ENCODE data around the gene SPN.
"Not testable (repeated sequence)": the region's sequence is repeated elsewhere in the genome, so short reads cannot be mapped to it uniquely, and the experiment has no call there.

SPN gene

DNA sequence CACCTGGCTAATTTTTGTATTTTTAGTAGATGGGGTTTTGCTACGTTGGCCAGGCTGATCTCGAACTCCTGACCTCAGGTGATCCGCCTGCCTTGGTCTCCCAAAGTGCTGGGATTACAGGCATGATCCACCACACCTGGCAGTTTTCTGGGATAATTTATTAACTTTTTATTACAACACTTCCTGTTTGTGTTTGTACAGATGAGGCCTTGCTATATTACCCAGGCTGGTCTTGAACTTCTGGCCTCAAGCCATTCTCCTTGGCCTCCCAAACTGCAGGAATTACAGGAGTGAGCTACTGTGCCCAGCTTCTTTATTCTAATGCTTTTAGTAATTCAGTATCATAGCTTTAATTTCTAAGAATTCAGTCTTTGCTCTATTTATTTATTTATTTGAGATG, 16.1 kb upstream of the SPN start:
- DNase-seq, result no peak

GRCh38 chr16:29649588-29650494, 13.2 kb upstream of the SPN start:
- no peak for DNase-seq

DNA sequence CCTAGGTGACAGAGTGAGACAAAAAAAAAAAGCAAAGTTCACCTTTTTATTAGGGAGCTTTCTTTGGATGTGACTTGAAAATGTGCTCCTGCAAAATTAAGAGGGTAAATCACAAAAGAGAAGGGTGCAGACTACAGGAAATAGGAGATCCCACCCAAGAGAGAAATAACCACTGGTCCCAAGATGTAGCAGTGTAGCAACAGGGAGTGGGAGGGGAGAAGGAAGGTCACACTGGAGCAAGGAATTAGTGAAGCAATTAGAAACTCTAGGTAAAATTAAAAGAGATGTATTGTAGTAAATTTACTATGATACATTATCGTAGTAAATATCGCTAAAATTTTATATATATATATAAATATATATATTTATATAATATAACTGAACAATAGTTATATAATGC, 12.3 kb upstream of the SPN start:
- no peak for DNase-seq

- no peak for DNase-seq
These were observed 11.2 kb upstream of the SPN start for GRCh38 chr16:29651774-29652349.

GRCh38 chr16:29653471-29653870, 9.6 kb upstream of the SPN start:
- no peak for DNase-seq

DNA sequence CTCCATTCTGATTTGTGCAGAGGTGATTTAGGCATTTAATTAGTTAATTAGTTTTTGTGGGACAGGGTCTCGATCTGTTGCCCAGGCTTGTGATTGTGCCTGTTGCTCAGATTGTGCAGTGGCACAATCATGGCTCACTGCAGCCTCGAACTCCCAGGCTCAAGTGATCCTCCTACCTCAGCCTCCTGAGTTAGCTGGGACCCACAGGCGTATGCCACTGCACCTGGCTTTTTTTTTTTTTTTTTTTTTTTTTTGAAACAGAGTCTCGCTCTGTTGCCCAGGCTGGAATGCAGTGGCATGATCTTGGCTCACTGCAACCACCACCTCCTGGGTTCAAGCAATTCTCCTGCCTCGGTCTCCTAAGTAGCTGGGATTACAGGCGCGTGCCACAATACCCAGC, 9.2 kb upstream of the SPN start:
- not testable (repeated sequence) for DNase-seq

DNA sequence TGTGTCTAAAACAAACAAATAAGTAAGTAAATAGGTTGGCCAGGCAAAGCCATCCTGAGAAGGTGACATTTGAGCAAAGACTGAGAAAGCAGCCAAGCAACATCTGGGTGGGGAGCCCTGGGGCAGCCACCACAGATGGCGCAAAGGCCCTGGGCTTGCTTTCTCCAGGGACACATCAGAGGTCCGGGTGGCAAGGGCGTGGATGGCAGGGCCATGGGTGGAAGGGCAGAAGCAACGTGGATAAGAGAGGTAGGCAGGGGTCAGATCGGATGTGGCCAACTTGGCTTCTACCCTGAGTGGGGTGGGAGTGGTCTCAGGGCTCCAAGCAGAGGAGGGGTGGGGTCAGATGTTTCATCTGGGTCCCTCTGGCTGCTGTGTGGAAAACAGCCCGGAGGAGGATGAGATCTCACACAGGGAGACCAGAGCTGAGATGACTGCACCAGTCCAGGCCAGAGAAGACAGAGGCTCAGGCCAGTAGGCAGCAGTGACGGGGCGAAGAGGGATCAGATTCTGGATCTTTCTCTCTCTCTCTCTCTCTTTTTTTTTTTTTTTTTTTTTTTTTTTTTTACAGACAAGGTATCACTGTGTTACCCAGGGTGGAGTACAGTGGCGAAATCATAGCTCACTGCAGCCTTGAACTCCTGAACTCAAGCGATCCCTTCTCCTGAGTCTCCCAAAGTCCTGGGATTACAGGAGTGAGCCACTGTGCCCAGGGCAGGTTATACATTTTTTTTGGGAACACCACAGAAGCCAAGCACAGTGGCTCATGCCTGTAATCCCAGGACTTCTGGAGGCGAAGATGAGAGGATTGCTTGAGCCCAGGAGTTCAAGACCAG, 6.1 kb upstream of the SPN start:
- no peak for DNase-seq

- DNase-seq, result no peak
These were observed 4.3 kb upstream of the SPN start for GRCh38 chr16:29658705-29659104.

GRCh38 chr16:29662000-29662728, 883 bp upstream of the SPN start:
- DNase-seq, result no peak

GRCh38 chr16:29662729-29663015, 375 bp upstream of the SPN start:
- peak; percentile 24 to 62 for DNase-seq

DNA sequence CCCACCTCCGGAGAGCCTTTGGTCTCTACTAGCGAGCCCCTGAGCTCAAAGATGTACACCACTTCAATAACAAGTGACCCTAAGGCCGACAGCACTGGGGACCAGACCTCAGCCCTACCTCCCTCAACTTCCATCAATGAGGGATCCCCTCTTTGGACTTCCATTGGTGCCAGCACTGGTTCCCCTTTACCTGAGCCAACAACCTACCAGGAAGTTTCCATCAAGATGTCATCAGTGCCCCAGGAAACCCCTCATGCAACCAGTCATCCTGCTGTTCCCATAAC, 702 bp downstream of the SPN start:
- DNase-seq, result no peak

- DNase-seq, result peak; percentile 27 to 65
These were observed 1.3 kb downstream of the SPN start for GRCh38 chr16:29664091-29664921.

- peak in 1 of 2 experiments; percentile 22 for DNase-seq
These were observed 2.4 kb downstream of the SPN start for GRCh38 chr16:29665294-29666077.

GRCh38 chr16:29667322-29667610, 4.2 kb downstream of the SPN start:
- DNase-seq, result not testable (repeated sequence)

- no peak for DNase-seq
These were observed 4.7 kb downstream of the SPN start for GRCh38 chr16:29667755-29668154.

DNA sequence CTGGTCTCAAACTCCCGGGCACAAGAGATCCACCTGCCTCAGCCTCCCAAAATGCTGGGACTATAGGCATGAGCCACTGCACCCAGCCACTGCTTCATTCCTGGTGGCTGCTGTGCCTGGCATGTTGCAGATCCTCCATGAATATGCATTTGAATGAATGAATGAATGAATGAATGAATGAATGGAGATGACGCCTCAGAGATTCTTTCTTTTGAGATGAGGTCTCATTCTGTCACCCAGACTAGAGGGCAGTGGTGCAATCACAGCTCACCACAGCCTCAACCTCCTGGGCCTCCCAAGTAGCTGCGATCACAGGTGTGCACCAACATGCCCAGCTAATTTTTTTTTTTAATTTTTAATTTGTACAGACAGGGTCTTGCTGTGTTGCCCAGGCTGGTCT, 5.2 kb downstream of the SPN start:
- no peak for DNase-seq

DNA sequence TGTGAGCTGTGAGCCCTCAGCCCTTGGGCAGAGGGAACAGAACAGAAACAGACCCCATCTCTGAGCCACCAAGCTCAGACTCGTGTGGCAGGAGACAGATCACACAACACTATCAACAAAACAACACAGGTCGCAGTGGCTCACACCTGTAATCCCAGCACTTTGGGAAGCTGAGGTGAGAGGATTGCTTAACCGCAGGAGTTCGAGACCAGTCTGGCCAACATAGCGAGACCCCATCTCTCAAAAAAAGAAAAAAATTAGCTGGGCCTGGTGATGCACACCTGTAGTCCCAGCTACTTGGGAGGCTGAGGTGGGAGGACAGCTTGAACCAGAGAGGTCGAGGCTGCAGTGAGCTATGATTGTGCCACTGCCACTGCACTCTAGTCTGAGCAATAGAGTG, 10.5 kb downstream of the SPN start:
- no peak for DNase-seq

GRCh38 chr16:29674188-29674587, 11.1 kb downstream of the SPN start:
- no peak for DNase-seq

- peak; percentile 28 to 60 for DNase-seq
These were observed 13.0 kb downstream of the SPN start for GRCh38 chr16:29675811-29676643.

DNA sequence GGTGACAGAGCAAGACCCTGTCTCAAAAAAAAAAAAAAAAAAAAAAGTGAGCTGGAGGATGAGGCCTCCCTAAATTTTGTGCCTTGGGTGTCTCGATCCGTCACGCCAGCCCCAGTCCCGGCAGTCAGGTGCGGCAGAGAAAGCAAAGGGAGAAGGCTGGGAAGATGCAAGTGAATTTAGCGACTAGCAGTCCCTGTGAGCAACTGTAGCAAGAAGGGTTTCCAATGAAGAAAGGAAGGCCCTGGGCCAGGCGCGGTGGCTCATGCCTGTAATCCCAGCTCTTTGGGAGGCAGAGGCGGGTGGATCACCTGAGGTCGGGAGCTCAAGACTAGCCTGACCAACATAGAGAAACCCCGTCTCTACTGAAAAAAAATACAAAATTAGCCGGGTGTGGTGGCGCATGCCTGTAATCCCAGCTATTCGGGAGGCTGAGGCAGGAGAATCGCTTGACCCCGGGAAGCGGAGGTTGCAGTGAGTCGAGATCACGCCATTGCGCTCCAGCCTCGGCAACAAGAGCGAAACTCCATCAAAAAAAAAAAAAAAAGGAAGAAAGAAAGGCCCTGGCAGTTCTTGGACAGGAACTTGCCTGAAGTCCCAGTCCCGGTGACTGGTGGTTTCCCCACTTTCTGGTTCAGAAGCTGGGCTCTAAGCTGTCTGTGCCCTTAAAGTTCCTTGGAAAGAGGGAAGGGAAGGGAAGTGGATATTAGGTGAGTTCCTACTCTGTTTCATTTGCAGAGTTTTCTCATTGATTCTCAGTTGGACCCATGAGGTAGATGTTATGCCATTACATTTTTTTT, 14.1 kb downstream of the SPN start:
- no peak for DNase-seq

Data from NCI-H526 (cell line).